Sigmoid colon (tissue), 7 donors: ENCODE measurements around the gene BCL11B. TPM values are rescaled to one million over a fixed set of nuclear protein-coding genes. Genes with fewer than 3 reads are reported as not detected.
"Not testable (repeated sequence)": the region's sequence is repeated elsewhere in the genome, so short reads cannot be mapped to it uniquely, and the experiment has no call there.

Experiments used
- DNase-seq: peaks from one replicate; pipeline ENCODE4 v3.0.0-alpha.2; 2019
- H3K27ac ChIP-seq, 4 donors: fragments of 200-600 bp; sonication (generic); one replicate each; pipeline ENCODE4 v1.5.1; 2016 to 2019; ENCODE audit warnings: mild to moderate bottlenecking in 1 of 4
- H3K27me3 ChIP-seq, 3 donors: fragments of 200-600 bp; sonication (generic); one replicate each; pipeline ENCODE4 v1.5.1; 2019; ENCODE audit warnings: mild to moderate bottlenecking in 1 of 3
- H3K36me3 ChIP-seq, 4 donors: fragments of 200-600 bp; sonication (generic); one replicate each; pipeline ENCODE4 v1.5.1; 2016 to 2019
- H3K4me1 ChIP-seq, 4 donors: fragments of 200-600 bp; sonication (generic); one replicate each; pipeline ENCODE4 v1.5.1; 2017 to 2019
- H3K4me3 ChIP-seq, 4 donors: fragments of 200-600 bp; sonication (generic); one replicate each; pipeline ENCODE4 v1.5.1; 2017 to 2019; ENCODE audit warnings: mild to moderate bottlenecking in 2 of 4, moderate library complexity in 1 of 4
- H3K9me3 ChIP-seq, 4 donors: fragments of 200-600 bp in 3 of 4; sonication (generic) in 3 of 4; one replicate each; pipeline versions ENCODE4 v1.5.1 to v1.6.1; 2013 to 2019
- EP300 ChIP-seq, 4 donors: sonication (generic); formaldehyde crosslinking; IDR thresholded peaks; one replicate each; pipeline ENCODE4 v1.6.1; 2017; ENCODE audit warnings: antibody characterized with exemption in 4 of 4
- POLR2A ChIP-seq, 2 donors: fragments of 450-650 bp; IDR thresholded peaks; one replicate each; pipeline ENCODE4 v1.6.1; 2016; ENCODE audit warnings: antibody characterized with exemption in 2 of 2, mild to moderate bottlenecking in 2 of 2, moderate library complexity in 2 of 2
- POLR2AphosphoS5 ChIP-seq, 4 donors: sonication (generic); formaldehyde crosslinking; IDR thresholded peaks; one replicate each; pipeline ENCODE4 v1.6.1; 2017; ENCODE audit warnings: antibody characterized with exemption in 4 of 4
- WGBS, 2 donors: extraction: QIAGEN DNeasy Blood & Tissue Kit; methylation state at CpG; one replicate each; pipeline ENCODE4 v1.1.7; 2013; 5-methylcytosine and 5-hydroxymethylcytosine counted together
- intact Hi-C: fragments of 100-400 bp; cut with DNase I; formaldehyde crosslinking; loops from one replicate; pipeline ENCODE4 v1.15.1; 2023
- polyA plus RNA-seq, 3 donors: library from polyadenylated mRNA; stranded (reverse); fragments of 200-250 nt; gene quantifications; one replicate each; pipeline ENCODE4 v1.2.3, GENCODE V29; 2013
- total RNA-seq, 4 donors: library from RNA; depleted of rRNA; stranded (reverse); fragments of >200 nt; gene quantifications; one replicate each; pipeline ENCODE4 v1.1.0, GENCODE V29; 2016
- TF ChIP-seq, protein P1 (sequence below), 4 experiments: fragments of 450-650 bp in 3 of 4; fragments of 200-600 bp in 1 of 4; IDR thresholded peaks; one replicate each; pipeline ENCODE4 v1.5.1; 2016 to 2019; ENCODE audit warnings: antibody characterized with exemption in 4 of 4, mild to moderate bottlenecking in 3 of 4, moderate library complexity in 2 of 4
- donor health status: healthy with polysubstance abuse.
- donor health status: Bipolar disorder and iron deficiency.
- donor health status: healthy.

Gene BCL11B
- total and polyA plus RNA-seq, 7 donors, result under 0.01 to 3.5 (median 0.23) TPM

DNA sequence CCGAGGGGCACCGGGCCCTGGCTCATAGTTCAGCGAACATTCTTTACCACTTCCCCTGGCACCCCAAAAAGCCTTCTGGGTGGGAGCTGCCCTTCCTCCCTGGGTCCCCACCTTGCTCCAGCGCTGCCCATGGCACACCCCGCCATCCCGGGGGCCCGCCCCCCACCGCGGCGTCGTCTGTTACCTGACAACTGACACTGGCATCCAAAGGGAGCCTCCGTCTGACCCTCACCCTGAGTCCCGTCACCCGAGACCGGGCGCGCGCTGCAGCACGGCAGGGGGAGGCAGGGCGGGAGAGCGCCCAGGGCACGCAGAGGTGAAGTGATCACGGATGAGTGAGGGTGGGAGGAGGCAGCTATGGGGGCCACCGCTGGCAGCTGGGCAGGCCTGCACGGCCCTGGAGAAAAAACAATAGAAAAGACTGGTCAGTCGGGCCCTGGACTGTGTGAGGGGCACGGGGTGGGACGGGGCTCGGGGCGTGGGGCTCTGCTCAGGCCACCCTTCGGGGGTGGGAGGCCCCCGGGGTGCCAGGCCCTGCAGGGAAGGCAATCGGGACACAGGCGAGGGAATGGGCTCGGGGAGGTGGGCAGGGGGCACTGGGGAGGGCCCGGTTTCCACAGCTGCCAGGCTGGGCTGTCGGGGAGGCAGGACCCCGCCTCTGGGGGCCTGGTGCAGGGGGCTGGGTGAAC, 40.7 kb downstream of the BCL11B start:
- TF ChIP-seq, protein P1, sequence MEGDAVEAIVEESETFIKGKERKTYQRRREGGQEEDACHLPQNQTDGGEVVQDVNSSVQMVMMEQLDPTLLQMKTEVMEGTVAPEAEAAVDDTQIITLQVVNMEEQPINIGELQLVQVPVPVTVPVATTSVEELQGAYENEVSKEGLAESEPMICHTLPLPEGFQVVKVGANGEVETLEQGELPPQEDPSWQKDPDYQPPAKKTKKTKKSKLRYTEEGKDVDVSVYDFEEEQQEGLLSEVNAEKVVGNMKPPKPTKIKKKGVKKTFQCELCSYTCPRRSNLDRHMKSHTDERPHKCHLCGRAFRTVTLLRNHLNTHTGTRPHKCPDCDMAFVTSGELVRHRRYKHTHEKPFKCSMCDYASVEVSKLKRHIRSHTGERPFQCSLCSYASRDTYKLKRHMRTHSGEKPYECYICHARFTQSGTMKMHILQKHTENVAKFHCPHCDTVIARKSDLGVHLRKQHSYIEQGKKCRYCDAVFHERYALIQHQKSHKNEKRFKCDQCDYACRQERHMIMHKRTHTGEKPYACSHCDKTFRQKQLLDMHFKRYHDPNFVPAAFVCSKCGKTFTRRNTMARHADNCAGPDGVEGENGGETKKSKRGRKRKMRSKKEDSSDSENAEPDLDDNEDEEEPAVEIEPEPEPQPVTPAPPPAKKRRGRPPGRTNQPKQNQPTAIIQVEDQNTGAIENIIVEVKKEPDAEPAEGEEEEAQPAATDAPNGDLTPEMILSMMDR (IDR thresholded peaks at IDR 0.05), result no peak
- no peak overlapping the region for H3K4me3 ChIP-seq
- peaks cover 0 to 10% (median 4%) of the 10 kb centered on the region in 4 donors for H3K4me1 ChIP-seq
- intact Hi-C loops, result no loop called here
- H3K9me3 ChIP-seq, result peaks cover 0 to 3% (median 1%) of the 10 kb centered on the region in 4 donors
- WGBS, 2 donors, result 42 to 77% methylated on average over 38 of the region's 38 CpGs
- no peak for DNase-seq
- no peak overlapping the region for H3K27ac ChIP-seq
- no peaks in the 10 kb centered on the region for H3K36me3 ChIP-seq
- H3K27me3 ChIP-seq, result peaks cover 14 to 48% (median 29%) of the 10 kb centered on the region in 3 donors

DNA sequence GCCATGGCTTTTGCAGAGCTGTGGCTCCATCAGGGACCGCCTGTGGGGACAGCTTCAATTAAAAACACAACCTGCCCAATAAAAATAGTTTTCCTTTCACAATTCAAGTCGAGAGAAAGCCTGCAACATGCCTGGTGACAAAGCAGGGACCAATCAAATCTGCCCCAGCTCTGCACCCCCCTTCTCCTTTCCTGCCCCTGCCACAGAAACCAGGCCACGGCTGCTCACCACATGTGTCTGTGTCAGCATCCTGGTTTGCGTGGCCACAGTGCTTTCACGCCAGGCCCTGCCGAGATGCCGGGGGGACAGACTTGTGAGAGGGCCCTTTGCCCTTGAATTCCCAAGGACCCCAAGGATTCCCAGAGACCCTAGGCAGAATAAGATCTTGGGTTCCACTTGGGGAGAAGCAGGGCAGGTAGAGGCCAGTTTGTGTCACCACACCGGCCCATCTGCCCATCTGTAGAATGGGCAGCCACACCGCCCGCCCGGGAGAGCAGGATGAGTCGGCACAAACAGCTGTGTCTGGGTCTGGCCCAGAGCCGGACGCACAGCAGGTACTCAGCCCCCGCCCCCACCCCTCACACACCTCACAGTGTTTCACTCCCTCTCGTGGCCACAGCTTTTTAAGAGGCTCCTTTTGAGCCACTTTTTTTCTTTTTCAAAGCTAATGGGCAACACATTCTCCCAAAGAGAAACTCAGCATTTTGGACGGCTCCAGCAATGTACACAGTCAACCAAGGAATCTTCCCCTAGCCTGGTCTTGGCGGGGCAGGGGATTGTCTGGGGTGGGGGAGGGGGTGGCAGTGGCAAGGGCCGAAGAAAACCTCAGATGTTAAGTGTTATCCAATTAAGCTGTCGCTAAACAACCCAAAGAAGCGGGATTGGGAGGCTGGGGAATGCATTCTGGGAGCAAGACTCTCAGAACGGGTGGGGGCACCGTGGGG, 41.5 kb downstream of the BCL11B start:
- intact Hi-C loops, result no loop called here
- Histone ChIP-seq H3K27ac (no peak overlapping the region), H3K27me3 (peaks cover 14 to 48% (median 29%) of the 10 kb centered on the region in 3 donors), H3K4me1 (peaks cover 0 to 10% (median 4%) of the 10 kb centered on the region in 4 donors), H3K9me3 (peaks cover 0 to 3% (median under 1%) of the 10 kb centered on the region in 4 donors), H3K4me3 (no peak overlapping the region), H3K36me3 (no peaks in the 10 kb centered on the region)
- TF ChIP-seq EP300 (IDR thresholded peaks at IDR 0.05), result no peak
- no peak for TF ChIP-seq POLR2AphosphoS5 (IDR thresholded peaks at IDR 0.05)
- no peak for TF ChIP-seq POLR2A (IDR thresholded peaks at IDR 0.05)
- TF ChIP-seq, protein P1 (IDR thresholded peaks at IDR 0.05), result no peak
- 56 to 79% methylated on average over 23 of the region's 23 CpGs for WGBS, 2 donors
- DNase-seq, result no peak

DNA sequence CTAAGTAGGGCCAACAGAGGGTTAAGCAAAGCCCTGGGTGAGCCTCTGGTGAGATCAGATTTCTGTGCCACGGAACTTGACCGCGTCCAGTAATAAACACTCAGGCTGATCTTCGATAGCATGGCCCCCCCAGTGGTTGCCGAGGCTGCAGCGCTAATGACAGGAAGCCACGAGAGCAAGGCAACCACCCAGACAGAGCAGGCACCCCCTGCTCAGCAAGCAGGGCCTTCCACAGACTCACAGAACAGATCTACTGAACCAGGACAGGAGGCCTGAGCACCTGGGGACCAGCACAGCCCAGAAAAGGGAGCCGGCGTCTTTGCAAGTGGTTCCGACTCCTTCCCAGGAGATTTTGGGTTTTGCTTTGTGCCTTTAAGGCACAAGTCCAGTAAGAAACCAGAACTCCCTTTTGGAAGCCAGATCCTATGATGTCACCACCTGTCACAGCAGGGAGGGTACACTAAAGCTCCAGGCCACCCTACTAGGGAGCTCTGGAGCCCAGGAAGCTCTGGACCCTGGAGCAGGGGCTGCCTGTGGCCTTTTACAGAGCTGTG, 42.3 kb downstream of the BCL11B start:
- no peak overlapping the region for H3K27ac ChIP-seq

DNA sequence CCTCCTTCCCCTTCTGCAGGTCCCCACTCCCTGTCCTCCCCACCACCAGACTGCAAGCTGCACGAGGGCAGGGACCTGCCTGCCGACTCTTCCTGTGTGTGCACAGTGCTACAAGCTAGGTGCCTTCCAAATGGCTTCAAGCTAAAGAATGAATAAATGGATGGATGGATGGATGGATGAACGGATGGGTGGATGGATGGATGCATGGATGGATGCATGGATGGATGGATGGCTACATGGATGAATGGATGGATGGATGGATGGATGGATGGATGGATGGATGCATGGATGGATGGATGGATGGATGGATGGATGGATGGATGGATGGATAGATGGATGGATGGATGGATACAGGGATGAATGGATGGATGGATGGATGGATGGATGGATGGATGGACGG, 43.2 kb downstream of the BCL11B start:
- H3K27me3 ChIP-seq, result peaks cover 14 to 45% (median 29%) of the 10 kb centered on the region in 3 donors
- 80 to 97% methylated on average over 4 of the region's 4 CpGs for WGBS, 2 donors
- H3K36me3 ChIP-seq, H3K27ac ChIP-seq, intact Hi-C loops, DNase-seq, H3K9me3 ChIP-seq, H3K4me3 ChIP-seq: not testable (repeated sequence)
- peaks cover 0 to 10% (median 4%) of the 10 kb centered on the region in 4 donors for H3K4me1 ChIP-seq

More for the DNA sequence above, 42.3 kb downstream of the BCL11B start:
- Histone ChIP-seq H3K36me3 (no peaks in the 10 kb centered on the region), H3K4me1 (peaks cover 0 to 10% (median 4%) of the 10 kb centered on the region in 4 donors), H3K9me3 (no peaks in the 10 kb centered on the region), H3K4me3 (no peak overlapping the region), H3K27me3 (peaks cover 14 to 48% (median 29%) of the 10 kb centered on the region in 3 donors)
- DNase-seq, result no peak
- TF ChIP-seq, protein P1 (IDR thresholded peaks at IDR 0.05), result no peak
- TF ChIP-seq EP300 (IDR thresholded peaks at IDR 0.05) (no peak), POLR2AphosphoS5 (IDR thresholded peaks at IDR 0.05) (no peak), POLR2A (IDR thresholded peaks at IDR 0.05) (no peak)
- intact Hi-C loops, result no loop called here
- WGBS, 2 donors, result 47 to 78% methylated on average over 10 of the region's 10 CpGs

DNA sequence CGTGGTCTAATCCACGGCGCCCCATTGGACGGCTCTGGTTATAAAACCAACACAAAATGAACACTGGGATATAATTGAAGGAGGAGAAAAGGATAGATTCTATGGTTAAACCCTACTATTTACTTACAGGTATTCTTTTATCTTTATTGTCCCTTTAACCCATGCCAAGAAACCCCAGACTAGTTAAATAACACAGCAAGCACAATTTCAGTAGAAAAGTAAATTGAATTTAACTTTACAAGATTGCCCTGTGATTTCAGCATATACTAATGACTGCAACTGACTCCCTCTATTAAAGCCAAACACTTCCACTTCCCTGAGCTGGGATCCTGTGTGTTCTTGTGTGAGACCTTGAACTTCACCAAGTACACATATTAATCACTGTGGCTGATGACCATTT, 45.3 kb downstream of the BCL11B start:
- Histone ChIP-seq H3K27ac (no peak overlapping the region), H3K9me3 (no peaks in the 10 kb centered on the region), H3K4me3 (no peak overlapping the region), H3K4me1 (peaks cover 0 to 10% (median 4%) of the 10 kb centered on the region in 4 donors), H3K27me3 (peaks cover 9 to 27% (median 12%) of the 10 kb centered on the region in 3 donors), H3K36me3 (no peaks in the 10 kb centered on the region)
- no peak for DNase-seq
- intact Hi-C loops, result no loop called here
- WGBS, 2 donors, result 21 to 70% methylated on average over 4 of the region's 4 CpGs
- TF ChIP-seq POLR2AphosphoS5 (IDR thresholded peaks at IDR 0.05), result no peak
- no peak for TF ChIP-seq POLR2A (IDR thresholded peaks at IDR 0.05)
- TF ChIP-seq, protein P1 (IDR thresholded peaks at IDR 0.05), result no peak
- no peak for TF ChIP-seq EP300 (IDR thresholded peaks at IDR 0.05)
